Left renal pelvis (tissue), 4 donors: ENCODE results near the gene TRPV5. TPM values are rescaled to one million over a fixed set of nuclear protein-coding genes. Genes with fewer than 3 reads are reported as not detected.
A peak's percentile ranks its signal among the peaks of the same experiment; 100 is the strongest.

ENCODE experiments used
- DNase-seq, 4 donors: peaks; one replicate each; pipeline ENCODE4 v3.0.0-alpha.2; 2013; ENCODE audit warnings: low read depth in 4 of 4, low spot score in 3 of 4
- polyA plus RNA-seq, 4 donors: library from polyadenylated mRNA; unstranded; fragments of 120-200 nt; gene quantifications; one replicate each; pipeline ENCODE4 v1.2.1, GENCODE V29; 2013; ENCODE audit not compliant: insufficient read length in 4 of 4

Gene TRPV5
- polyA plus RNA-seq, 4 donors: 0.05 to 1.8 (median 1.2) TPM

DNA sequence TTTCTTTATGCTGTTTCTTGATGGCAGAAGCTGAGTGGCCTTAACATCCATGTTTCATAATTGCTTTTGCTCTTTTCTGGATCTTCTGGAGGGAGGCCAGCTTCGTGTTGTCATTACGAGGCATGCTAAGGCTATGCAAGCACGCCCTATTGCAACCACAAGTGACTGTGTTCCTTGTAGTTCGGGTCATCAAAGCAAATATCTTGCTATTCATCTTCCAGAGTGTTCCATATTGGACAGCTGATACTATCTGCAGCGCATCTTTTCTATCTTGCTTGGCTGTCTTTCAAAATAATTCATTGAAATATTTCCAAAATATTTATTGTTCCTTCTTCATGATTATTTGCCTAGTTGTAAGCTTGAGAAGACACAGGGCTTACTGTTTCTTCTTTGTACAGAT, 73.7 kb downstream of the TRPV5 start:
- peak in 1 of 4 donors; percentile 7 for DNase-seq

- DNase-seq: no peak
Observed at GRCh38 chr7:142859411-142859810, 74.1 kb downstream of the TRPV5 start.

Other genes with a start within 250 kb of the TRPV5 start
- gene PRSS1, start 184.3 kb downstream of the TRPV5 start, polyA plus RNA-seq: not detected
- gene PRSS2, start 162.8 kb downstream of the TRPV5 start, polyA plus RNA-seq: not detected
- 10 to 100 TPM; 18.9 to 29.6 (median 20.7) TPM for gene EPHB6, start 78.7 kb downstream of the TRPV5 start, polyA plus RNA-seq
- 10 to 100 TPM in 2 of 4 donors, 1 to 10 TPM in 1, under 1 TPM in 1; 0.31 to 18.5 (median 11.3) TPM for gene TRPV6, start 48.0 kb downstream of the TRPV5 start, polyA plus RNA-seq
- under 1 TPM; 0.21 to 0.99 (median 0.47) TPM for gene LLCFC1, start 5.7 kb upstream of the TRPV5 start, polyA plus RNA-seq
- gene KEL, start 28.6 kb upstream of the TRPV5 start, polyA plus RNA-seq: 1 to 10 TPM; 1.1 to 3.8 (median 3.3) TPM
- not detected for gene OR9A2, start 93.4 kb upstream of the TRPV5 start, polyA plus RNA-seq
- gene OR6V1, start 118.6 kb upstream of the TRPV5 start, polyA plus RNA-seq: not detected
- gene PIP, start 198.3 kb upstream of the TRPV5 start, polyA plus RNA-seq: not detected
- gene TAS2R39, start 249.7 kb upstream of the TRPV5 start, polyA plus RNA-seq: not detected